Left lung (tissue), 10 donors: ENCODE data around the gene SYDE1. TPM values are rescaled to one million over a fixed set of nuclear protein-coding genes. Genes with fewer than 3 reads are reported as not detected.

ENCODE experiments used
- ATAC-seq: fragments of 200-7000 bp; cut with Tn5 transposase; one replicate; pipeline ENCODE4 v1.9.1; 2020; ENCODE audit warnings: moderate library complexity
- DNase-seq, 4 donors: peaks; one replicate each; pipeline ENCODE4 v3.0.0-alpha.2; 2013 to 2020
- H3K27ac ChIP-seq, 2 donors: fragments of 200-600 bp; sonication (generic) in 1 of 2; one replicate each; pipeline versions ENCODE4 v1.5.0 to v1.8.0; 2020 to 2021
- H3K27me3 ChIP-seq, 2 donors: fragments of 200-600 bp; sonication (generic) in 1 of 2; one replicate each; pipeline versions ENCODE4 v1.5.0 to v1.8.0; 2020 to 2021
- H3K36me3 ChIP-seq, 2 donors: fragments of 200-600 bp; sonication (generic) in 1 of 2; one replicate each; pipeline versions ENCODE4 v1.5.0 to v1.8.0; 2020 to 2021
- H3K4me1 ChIP-seq, 2 donors: fragments of 200-600 bp; one replicate each; pipeline ENCODE4 v1.8.0; 2021
- H3K4me3 ChIP-seq, 2 donors: fragments of 200-600 bp; sonication (generic) in 1 of 2; one replicate each; pipeline versions ENCODE4 v1.5.0 to v1.8.0; 2020 to 2021; ENCODE audit warnings: mild to moderate bottlenecking in 1 of 2
- H3K9me3 ChIP-seq, 2 donors: fragments of 200-600 bp; sonication (generic) in 1 of 2; one replicate each; pipeline versions ENCODE4 v1.5.0 to v1.8.0; 2020 to 2021
- CTCF ChIP-seq, 2 donors: fragments of 200-600 bp; sonication (generic) in 1 of 2; IDR thresholded peaks; one replicate each; pipeline versions ENCODE4 v1.5.0 to v1.8.0; 2021; ENCODE audit warnings: antibody characterized with exemption in 2 of 2
- intact Hi-C, 2 donors: fragments of 100-400 bp; cut with DNase I; formaldehyde crosslinking; loops; one replicate each; pipeline versions ENCODE4 v1.11.2 to v1.14.2; 2022
- polyA plus RNA-seq, 6 donors: library from polyadenylated mRNA; unstranded; fragments of 120-200 nt; gene quantifications; one replicate each; pipeline ENCODE4 v1.2.1, GENCODE V29; 2013; ENCODE audit not compliant: insufficient read length in 6 of 6
- total RNA-seq, 2 donors: library from RNA; stranded (reverse); fragmentation: NEBNext Ultra II Directional; extraction: Animal tissue kit (Norgen Biotek cat#: 25700); gene quantifications; one replicate each; pipeline ENCODE4 v1.2.1, GENCODE V29; 2021
- donor health status: DM: no; HTN: yes; CAD: no.
- donor health status: DM: no; HTN: no; CAD: no.

SYDE1 gene
- total and polyA plus RNA-seq, 8 donors: 16.6 to 33.8 (median 22.5) TPM

- H3K4me3 ChIP-seq: no peak overlapping the region
- H3K4me1 ChIP-seq: peaks cover 3 to 15% of the 10 kb centered on the region in 2 donors
- ATAC-seq (no peak), DNase-seq (no peak)
- intact Hi-C loops: no loop called here
- H3K27ac ChIP-seq: no peak overlapping the region
- TF ChIP-seq CTCF (IDR thresholded peaks at IDR 0.05): no peak
- no peaks in the 10 kb centered on the region for H3K9me3 ChIP-seq
- H3K27me3 ChIP-seq: no peaks in the 10 kb centered on the region
- peaks cover 0 to 79% of the 10 kb centered on the region in 2 donors for H3K36me3 ChIP-seq
These were observed 13.2 kb downstream of the SYDE1 start for GRCh38 chr19:15120135-15121026.

GRCh38 chr19:15122331-15123030 is 15.3 kb downstream of the SYDE1 start:
- no peak overlapping the region for H3K27ac ChIP-seq
- no peak overlapping the region for H3K4me3 ChIP-seq
- H3K4me1 ChIP-seq: peaks cover 3 to 19% of the 10 kb centered on the region in 2 donors
- intact Hi-C loops: no loop called here
- TF ChIP-seq CTCF (IDR thresholded peaks at IDR 0.05): no peak
- H3K9me3 ChIP-seq: no peaks in the 10 kb centered on the region
- no peaks in the 10 kb centered on the region for H3K27me3 ChIP-seq
- DNase-seq (no peak), ATAC-seq (no peak)
- peaks cover 0 to 58% of the 10 kb centered on the region in 2 donors for H3K36me3 ChIP-seq

GRCh38 chr19:15123031-15123890 is 16.1 kb downstream of the SYDE1 start:
- peaks cover 0 to 51% of the 10 kb centered on the region in 2 donors for H3K36me3 ChIP-seq
- H3K9me3 ChIP-seq: no peaks in the 10 kb centered on the region
- DNase-seq: no peak
- no peak overlapping the region for H3K27ac ChIP-seq
- H3K4me3 ChIP-seq: no peak overlapping the region
- TF ChIP-seq CTCF (IDR thresholded peaks at IDR 0.05): no peak
- H3K27me3 ChIP-seq: no peaks in the 10 kb centered on the region
- H3K4me1 ChIP-seq: peaks cover 3 to 19% of the 10 kb centered on the region in 2 donors
- intact Hi-C loops: no loop called here
- no peak for ATAC-seq

DNA sequence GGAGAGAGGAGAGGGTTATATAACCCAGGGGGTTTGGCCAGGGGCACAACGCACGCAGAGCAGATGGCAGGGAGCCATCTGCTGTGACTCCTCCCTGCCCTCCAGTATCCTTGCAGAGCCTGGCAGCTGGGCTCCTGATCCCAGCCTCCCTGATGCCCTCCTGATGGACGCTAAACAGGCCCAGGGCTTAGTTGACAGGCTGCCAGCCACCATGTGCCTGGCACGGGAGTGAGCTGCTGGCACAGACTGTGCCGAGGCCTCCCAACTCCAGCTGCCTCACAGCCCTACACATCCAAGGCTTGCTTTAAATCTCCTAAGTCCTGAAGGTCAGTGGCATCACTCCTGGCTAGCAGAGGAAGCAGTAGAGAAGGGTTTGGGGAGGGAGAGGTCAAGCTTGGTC is 16.7 kb downstream of the SYDE1 start:
- no peak for DNase-seq
- Histone ChIP-seq H3K4me1 (peaks cover 3 to 19% of the 10 kb centered on the region in 2 donors), H3K4me3 (peak overlapping the region in 1 of 2 donors; percentile 60), H3K36me3 (peaks cover 0 to 44% of the 10 kb centered on the region in 2 donors), H3K9me3 (no peaks in the 10 kb centered on the region), H3K27me3 (no peaks in the 10 kb centered on the region), H3K27ac (peak overlapping the region in 1 of 2 donors; percentile 83)
- no peak for TF ChIP-seq CTCF (IDR thresholded peaks at IDR 0.05)
- intact Hi-C loops: no loop called here
- no peak for ATAC-seq
